MCF 10A (cell line): ENCODE measurements around the gene PHYHD1. TPM values are rescaled to one million over a fixed set of nuclear protein-coding genes. Genes with fewer than 3 reads are reported as not detected.

Source experiments
- BruUV-seq: library from RNA; stranded (reverse); fragments of 400-500 nt; replicated peaks from 2 replicates; lab custom pipeline; 2021; lab: Mats Ljungman, UMichigan
- CTCF ChIA-PET: fragments of 300-600 bp; sonication (Branson Sonifier 250); formaldehyde crosslinking; extraction: SDS; loops from one replicate; lab custom pipeline; 2021; ENCODE audit warnings: antibody characterized with exemption, inconsistent platforms; lab: Yijun Ruan, JAX
- POLR2A ChIA-PET: fragments of 300-600, 350-650 bp; sonication (Branson Sonifier 250); formaldehyde crosslinking; extraction: SDS; loops from one replicate; lab custom pipeline; 2020; ENCODE audit warnings: antibody characterized with exemption, inconsistent platforms; lab: Yijun Ruan, JAX
- DNase-seq: peaks from one replicate; pipeline ENCODE4 v3.0.0-alpha.2; 2018; ENCODE audit not compliant: unreplicated experiment
- H3K27ac Mint-ChIP-seq: one replicate; pipeline ENCODE4 v1.8.0; 2022; ENCODE audit warnings: mild to moderate bottlenecking, low read depth, mixed read lengths; ENCODE audit not compliant: unreplicated experiment
- H3K27me3 Mint-ChIP-seq: one replicate; pipeline ENCODE4 v1.8.0; 2022; ENCODE audit warnings: mixed read lengths; ENCODE audit not compliant: insufficient read depth, unreplicated experiment
- H3K36me3 Mint-ChIP-seq: one replicate; pipeline ENCODE4 v1.8.0; 2022; ENCODE audit warnings: mild to moderate bottlenecking, moderate library complexity, mixed read lengths; ENCODE audit not compliant: insufficient read depth, unreplicated experiment
- H3K4me1 Mint-ChIP-seq: one replicate; pipeline ENCODE4 v1.8.0; 2022; ENCODE audit warnings: mixed read lengths; ENCODE audit not compliant: insufficient read depth, unreplicated experiment
- H3K4me3 Mint-ChIP-seq: one replicate; pipeline ENCODE4 v1.8.0; 2022; ENCODE audit warnings: mild to moderate bottlenecking, moderate library complexity, mixed read lengths; ENCODE audit not compliant: unreplicated experiment
- H3K9me3 Mint-ChIP-seq: one replicate; pipeline ENCODE4 v1.8.0; 2022; ENCODE audit warnings: mixed read lengths; ENCODE audit not compliant: unreplicated experiment
- intact Hi-C: fragments of 100-400 bp; cut with micrococcal nuclease; formaldehyde crosslinking; loops from 2 replicates; pipeline ENCODE4 v1.14.1; 2022
- total RNA-seq: library from RNA; stranded (reverse); gene quantifications from 2 replicates; pipeline ENCODE4 v1.2.3, GENCODE V29; 2022
- TF ChIP-seq, protein P1 (sequence below): fragments of 200-600 bp; IDR thresholded peaks from one replicate; pipeline ENCODE4 v1.8.0; 2022; ENCODE audit warnings: antibody characterized with exemption, mild to moderate bottlenecking; ENCODE audit not compliant: unreplicated experiment

Gene PHYHD1
- total RNA-seq, 1 experiment from 2014 or later, result 0.70 TPM

DNA sequence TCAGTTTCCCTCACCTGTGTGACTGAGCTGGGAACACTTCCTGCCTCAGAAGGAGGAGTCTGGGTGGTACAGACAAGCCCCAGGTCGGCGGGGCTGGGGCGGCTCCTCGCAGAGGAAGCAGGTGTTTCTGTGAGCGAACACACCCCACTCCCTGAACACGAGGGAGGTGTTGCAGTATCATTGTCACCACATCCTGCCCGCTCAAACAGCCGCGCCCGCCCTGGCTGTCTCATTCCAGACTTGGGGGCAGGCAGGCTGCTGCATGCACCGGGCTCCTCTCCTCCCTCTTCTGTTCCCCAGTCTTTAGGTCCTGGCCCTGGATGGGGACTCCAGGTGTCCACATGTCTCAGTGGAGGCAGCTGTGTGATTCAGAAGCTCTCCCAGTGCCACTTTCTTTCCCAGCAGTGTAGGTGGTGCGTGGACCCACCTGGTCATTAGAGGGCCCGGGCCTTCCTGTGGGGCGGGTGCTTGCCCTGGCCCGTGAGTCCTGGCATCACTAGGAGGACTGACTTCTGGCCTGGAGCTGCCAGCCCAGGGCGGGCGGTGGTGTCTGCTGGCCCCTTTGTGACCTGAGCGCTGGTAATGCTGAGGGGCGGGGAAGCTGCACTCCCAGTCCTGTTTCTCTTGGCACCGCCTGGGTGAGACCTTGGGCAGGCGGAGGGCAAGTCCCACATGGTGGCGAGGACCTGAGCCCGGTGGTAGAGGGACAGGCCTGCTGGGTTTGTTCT, 18.3 kb upstream of the PHYHD1 start:
- H3K4me3 Mint-ChIP-seq, result peak overlapping the region; percentile 40
- no TSS peak for BruUV-seq
- no peaks in the 10 kb centered on the region for H3K9me3 Mint-ChIP-seq
- ChIA-PET CTCF (interaction anchor here (0.5 to 2.7 kb wide), 4 partner anchors 9 to 26 kb away, joined by 3 to 10 read pairs (median 4); no protein-coding TSS in a partner anchor), POLR2A (interaction anchor here (0.6 to 4.8 kb wide), 5 partner anchors 10 to 737 kb away, joined by 3 to 40 read pairs (median 7); partner anchors contain the start of genes KYAT1, LRRC8A and SET)
- peaks cover 24% of the 10 kb centered on the region for H3K36me3 Mint-ChIP-seq
- peak; percentile 72 for DNase-seq
- peaks cover 28% of the 10 kb centered on the region for H3K4me1 Mint-ChIP-seq
- peak overlapping the region; percentile 75 for H3K27ac Mint-ChIP-seq
- no peaks in the 10 kb centered on the region for H3K27me3 Mint-ChIP-seq
- intact Hi-C loops, result no loop called here
- TF ChIP-seq, protein P1, sequence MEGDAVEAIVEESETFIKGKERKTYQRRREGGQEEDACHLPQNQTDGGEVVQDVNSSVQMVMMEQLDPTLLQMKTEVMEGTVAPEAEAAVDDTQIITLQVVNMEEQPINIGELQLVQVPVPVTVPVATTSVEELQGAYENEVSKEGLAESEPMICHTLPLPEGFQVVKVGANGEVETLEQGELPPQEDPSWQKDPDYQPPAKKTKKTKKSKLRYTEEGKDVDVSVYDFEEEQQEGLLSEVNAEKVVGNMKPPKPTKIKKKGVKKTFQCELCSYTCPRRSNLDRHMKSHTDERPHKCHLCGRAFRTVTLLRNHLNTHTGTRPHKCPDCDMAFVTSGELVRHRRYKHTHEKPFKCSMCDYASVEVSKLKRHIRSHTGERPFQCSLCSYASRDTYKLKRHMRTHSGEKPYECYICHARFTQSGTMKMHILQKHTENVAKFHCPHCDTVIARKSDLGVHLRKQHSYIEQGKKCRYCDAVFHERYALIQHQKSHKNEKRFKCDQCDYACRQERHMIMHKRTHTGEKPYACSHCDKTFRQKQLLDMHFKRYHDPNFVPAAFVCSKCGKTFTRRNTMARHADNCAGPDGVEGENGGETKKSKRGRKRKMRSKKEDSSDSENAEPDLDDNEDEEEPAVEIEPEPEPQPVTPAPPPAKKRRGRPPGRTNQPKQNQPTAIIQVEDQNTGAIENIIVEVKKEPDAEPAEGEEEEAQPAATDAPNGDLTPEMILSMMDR, result no peak

DNA sequence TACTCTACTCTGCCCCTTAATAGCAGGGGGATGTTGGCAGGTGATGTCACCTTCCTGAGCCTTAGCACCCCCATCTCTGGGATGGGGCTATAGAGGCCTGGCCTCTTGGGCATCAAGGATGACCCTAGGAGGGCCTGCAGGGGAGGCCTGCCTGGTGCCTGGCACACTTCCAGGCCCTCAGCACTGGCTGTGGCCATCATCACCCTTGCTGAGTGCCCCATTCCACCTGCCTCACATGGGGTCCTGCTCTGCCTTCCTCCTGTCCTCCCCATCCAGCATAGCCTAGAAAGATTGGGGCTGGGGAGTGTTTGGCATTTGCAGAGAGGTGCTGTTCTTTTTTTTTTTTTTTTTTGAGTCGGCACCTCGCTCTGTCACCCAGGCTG, 17.7 kb upstream of the PHYHD1 start:
- ChIA-PET CTCF (interaction anchor here (1.5 to 2.7 kb wide), 2 partner anchors 9 to 25 kb away, joined by 5 to 10 read pairs; no protein-coding TSS in a partner anchor), POLR2A (interaction anchor here (0.9 to 4.8 kb wide), 4 partner anchors 9 to 214 kb away, joined by 3 to 40 read pairs (median 16); partner anchors contain the start of genes KYAT1, LRRC8A and SET)
- Mint-ChIP-seq H3K36me3 (peaks cover 19% of the 10 kb centered on the region), H3K27me3 (no peaks in the 10 kb centered on the region), H3K4me1 (peaks cover 28% of the 10 kb centered on the region), H3K27ac (peak overlapping the region; percentile 75), H3K4me3 (no peak overlapping the region), H3K9me3 (no peaks in the 10 kb centered on the region)
- no peak for DNase-seq
- intact Hi-C loops, result no loop called here
- TF ChIP-seq, protein P1, result no peak
- no TSS peak for BruUV-seq

DNA sequence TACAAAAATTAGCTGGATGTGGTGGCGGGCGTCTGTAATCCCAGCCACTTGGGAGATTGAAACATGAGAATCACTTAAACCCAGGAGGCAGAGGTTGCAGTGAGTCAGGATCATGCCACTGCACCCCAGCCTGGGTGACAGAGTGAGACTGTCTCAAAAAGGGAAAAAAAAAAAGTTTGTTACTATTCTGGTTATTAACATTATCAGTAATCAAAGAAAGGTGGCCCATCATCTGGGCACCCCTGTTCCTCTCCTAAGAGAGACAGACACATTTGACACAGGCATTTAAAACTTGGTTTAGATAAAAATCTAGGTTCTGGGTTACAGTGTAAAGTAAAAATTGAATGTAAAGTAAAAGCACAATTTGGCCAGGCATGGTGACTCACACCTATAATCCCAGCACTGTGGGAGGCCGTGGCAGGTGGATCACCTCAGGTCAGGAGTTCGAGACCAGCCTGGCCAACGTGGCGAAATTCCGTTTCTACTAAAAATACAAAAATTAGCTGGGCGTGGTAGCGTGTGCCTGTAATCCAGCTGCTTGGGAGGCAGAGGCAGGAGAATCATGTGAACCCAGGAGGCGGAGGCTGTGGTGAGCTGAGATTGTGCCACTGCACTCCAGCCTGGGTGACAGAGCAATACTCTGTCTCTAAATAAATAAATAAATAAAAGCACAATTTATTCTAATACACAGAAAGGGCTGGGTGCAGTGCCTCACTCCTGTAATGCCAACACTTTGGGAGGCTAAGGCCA, 16.7 kb upstream of the PHYHD1 start:
- Mint-ChIP-seq H3K36me3 (peaks cover 17% of the 10 kb centered on the region), H3K9me3 (no peaks in the 10 kb centered on the region), H3K4me1 (peaks cover 28% of the 10 kb centered on the region), H3K27me3 (no peaks in the 10 kb centered on the region), H3K27ac (peak overlapping the region; percentile 64), H3K4me3 (no peak overlapping the region)
- TF ChIP-seq, protein P1, result no peak
- intact Hi-C loops, result no loop called here
- no TSS peak for BruUV-seq
- DNase-seq, result peak; percentile 51
- POLR2A ChIA-PET, result interaction anchor here (1.1 to 4.8 kb wide), 3 partner anchors 8 to 22 kb away, joined by 6 to 26 read pairs (median 7); partner anchors contain the start of genes KYAT1 and LRRC8A
- CTCF ChIA-PET, result no interaction called here

DNA sequence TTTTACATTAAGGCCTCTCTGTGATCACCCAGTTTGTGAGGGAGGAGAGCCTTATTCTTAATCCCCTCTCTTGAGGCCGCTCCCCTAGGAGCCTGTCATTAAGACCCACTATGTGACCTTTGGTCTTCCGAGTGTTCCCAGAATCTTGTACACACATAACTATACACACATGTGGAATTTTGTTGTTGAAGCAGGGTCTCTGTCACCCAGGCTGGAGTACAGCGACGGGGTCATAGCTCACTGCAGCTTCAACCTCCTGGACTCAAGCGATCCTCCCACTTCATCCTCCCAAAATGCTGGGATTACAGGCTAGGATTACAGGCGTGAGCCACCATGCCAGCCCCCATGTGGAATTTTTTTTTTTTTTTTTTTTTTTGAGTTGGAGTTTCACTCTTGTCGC, 14.8 kb upstream of the PHYHD1 start:
- Mint-ChIP-seq H3K27ac (no peak overlapping the region), H3K4me3 (no peak overlapping the region), H3K4me1 (peaks cover 18% of the 10 kb centered on the region), H3K27me3 (no peaks in the 10 kb centered on the region), H3K9me3 (no peaks in the 10 kb centered on the region), H3K36me3 (peaks cover 35% of the 10 kb centered on the region)
- no peak for DNase-seq
- ChIA-PET CTCF (interaction anchor here (0.6 to 0.7 kb wide), 3 partner anchors 14 to 54 kb away, joined by 3 to 4 read pairs (median 3); no protein-coding TSS in a partner anchor), POLR2A (no interaction called here)
- intact Hi-C loops, result no loop called here
- TF ChIP-seq, protein P1, result no peak
- BruUV-seq, result no TSS peak
